Testis (tissue), 2 donors: ENCODE results near the gene POPDC3.

Experiments used
- POLR2A ChIP-seq: fragments of 450-650 bp; IDR thresholded peaks from one replicate; pipeline ENCODE4 v1.6.1; 2017; ENCODE audit warnings: antibody characterized with exemption, mild to moderate bottlenecking, moderate library complexity
- TF ChIP-seq, protein P1 (sequence below), 3 experiments: fragments of 450-650 bp in 2 of 3; fragments of 200-600 bp in 1 of 3; sonication (generic) in 1 of 3; IDR thresholded peaks; one replicate each; pipeline ENCODE4 v1.5.1; 2016 to 2019; ENCODE audit warnings: antibody characterized with exemption in 3 of 3, mild to moderate bottlenecking in 2 of 3, moderate library complexity in 1 of 3

DNA sequence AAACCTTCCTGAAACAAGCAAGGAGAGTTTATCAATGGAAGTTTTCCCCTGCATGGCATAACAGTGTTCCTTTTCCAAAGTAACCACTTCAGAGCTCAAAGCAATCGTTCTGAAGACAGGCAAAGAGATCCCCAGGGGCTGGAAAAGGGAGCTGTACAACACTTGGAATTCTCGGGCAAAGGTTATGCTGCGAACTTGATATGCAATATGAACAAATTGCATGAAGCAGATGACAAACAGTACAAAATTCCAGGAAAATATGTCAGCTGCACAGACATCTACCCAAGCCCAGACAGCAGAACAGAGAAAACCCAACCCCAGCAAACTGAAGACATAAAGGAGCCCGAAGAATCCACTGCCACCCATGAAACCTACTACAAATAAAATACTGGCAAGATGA, 18.4 kb downstream of the POPDC3 start:
- TF ChIP-seq, protein P1, sequence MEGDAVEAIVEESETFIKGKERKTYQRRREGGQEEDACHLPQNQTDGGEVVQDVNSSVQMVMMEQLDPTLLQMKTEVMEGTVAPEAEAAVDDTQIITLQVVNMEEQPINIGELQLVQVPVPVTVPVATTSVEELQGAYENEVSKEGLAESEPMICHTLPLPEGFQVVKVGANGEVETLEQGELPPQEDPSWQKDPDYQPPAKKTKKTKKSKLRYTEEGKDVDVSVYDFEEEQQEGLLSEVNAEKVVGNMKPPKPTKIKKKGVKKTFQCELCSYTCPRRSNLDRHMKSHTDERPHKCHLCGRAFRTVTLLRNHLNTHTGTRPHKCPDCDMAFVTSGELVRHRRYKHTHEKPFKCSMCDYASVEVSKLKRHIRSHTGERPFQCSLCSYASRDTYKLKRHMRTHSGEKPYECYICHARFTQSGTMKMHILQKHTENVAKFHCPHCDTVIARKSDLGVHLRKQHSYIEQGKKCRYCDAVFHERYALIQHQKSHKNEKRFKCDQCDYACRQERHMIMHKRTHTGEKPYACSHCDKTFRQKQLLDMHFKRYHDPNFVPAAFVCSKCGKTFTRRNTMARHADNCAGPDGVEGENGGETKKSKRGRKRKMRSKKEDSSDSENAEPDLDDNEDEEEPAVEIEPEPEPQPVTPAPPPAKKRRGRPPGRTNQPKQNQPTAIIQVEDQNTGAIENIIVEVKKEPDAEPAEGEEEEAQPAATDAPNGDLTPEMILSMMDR (IDR thresholded peaks at IDR 0.05), result no peak
- TF ChIP-seq POLR2A, result no peak
